NCI-H2107 (cell line): Measurements from ENCODE around the gene BNIP3.
"Not testable (repeated sequence)": the region's sequence is repeated elsewhere in the genome, so short reads cannot be mapped to it uniquely, and the experiment has no call there.

Experiments
- DNase-seq: peaks from one replicate; lab custom pipeline; 2025; lab: John Stamatoyannopoulos, UW

Gene BNIP3

DNA sequence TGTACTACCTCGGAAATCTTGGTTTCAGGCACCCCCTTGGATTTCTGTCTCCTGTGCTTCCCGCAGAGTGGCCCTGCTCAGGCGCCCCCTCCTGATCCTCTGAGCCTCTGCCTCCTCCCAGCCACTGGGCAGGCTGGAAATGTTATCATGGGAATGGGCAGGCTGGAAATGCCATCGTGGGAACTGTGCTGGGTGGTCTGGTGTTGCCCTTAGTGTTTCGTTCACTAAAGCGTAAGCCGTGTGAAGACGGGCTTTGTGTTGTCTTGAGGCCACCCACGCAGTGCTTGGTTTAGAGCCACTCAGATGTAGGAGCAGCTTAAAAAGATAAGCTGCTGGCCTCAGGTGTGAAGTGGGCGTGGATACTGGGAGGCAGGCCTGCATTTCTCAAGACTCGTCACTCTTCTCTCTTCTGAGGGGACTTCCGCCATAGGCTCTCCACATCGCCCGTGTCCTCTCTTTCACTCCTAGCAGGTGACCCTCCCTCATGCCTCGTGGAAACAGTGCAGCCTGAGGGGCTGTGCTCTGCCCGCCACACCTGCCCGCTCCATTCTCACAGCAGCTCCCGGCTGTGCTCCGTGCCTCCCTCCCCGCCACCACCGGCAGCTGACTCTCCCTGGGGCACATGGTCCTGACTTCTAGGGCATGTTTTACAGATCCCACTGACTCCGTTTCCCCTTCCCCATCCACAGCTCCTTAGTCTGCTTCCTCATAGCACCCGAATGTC, 52.4 kb downstream of the BNIP3 start:
- no peak for DNase-seq

DNA sequence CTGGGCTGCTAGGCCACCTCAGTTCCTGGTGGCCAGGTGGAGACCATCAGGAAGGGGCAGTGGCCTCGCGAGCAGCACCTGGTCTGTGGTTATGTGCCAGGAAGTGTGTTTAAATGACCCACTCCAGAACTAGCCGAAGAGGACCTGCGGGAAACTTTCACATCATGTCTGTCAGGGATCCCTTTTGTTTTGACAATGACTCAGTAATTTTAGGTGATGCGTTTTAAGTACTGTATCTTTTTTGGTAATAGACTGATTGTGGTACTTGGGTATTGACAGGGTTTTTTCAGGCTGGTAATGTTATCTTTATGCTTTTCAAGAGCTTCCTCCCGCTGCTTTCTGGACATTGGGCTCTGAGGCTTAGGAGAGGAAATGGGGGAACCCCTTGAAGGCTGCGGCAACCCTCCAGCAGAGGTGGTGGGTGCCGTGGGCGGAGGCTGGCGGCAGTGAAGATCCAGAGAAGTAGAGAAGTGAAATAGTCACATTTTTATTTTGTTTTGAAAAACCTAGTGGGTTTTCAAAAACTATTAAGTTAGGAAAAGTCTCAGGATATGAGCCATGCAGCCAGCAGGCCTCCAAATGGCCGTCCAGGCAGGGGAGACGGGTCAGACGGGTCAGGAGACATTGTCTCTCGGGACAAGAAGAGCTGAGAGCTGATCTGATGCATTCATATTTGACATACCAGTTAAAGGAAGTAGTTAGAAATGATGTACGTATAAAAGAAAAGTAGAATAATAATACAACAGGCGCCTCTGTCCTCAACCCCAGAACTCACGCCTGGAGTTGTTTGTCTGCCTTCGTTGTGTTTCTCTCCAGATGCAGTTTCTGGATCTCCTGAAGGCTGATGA, 53.3 kb downstream of the BNIP3 start:
- DNase-seq, result no peak

DNA sequence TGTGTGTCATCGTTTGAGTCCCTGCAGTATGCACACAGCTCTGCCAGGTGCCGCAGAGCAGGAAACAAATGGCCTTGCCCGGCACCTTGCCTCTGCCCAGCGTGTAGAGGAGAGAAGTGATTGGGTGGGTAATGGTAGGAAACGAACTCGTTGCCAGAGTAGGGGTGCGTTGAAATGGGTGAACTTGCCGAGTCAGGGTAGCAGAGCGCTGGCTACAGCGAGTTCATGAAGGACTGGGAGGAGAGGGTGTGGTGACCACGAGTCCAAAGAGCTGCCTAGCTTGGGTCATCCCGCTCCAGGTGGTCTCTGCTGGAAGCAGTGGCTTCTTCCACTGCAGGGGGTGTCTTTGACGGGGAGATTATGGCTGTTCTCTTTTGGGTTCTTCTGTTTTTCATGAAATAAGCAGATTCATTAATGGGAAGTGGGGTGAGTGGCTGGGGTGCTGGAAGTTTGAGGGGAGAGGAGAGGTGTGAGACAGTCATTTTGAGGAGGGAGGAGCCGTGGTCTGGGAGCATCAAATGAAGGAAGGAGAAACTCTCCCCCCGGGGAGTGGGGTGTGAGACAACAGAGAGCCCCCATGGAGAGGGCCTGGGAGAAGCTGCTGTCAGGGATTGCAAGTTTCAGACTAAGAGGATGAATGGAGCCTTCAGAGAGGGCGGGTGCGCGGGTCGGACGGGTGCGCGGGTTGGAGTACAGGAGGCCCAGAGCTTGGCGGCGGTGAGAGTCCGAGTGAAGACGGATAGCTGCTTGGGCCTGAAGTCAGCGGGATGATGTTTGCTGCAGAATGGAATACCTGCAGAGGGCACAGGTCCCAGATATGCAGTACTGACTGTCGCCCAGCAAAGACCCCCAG, 54.8 kb downstream of the BNIP3 start:
- DNase-seq, result no peak

DNA sequence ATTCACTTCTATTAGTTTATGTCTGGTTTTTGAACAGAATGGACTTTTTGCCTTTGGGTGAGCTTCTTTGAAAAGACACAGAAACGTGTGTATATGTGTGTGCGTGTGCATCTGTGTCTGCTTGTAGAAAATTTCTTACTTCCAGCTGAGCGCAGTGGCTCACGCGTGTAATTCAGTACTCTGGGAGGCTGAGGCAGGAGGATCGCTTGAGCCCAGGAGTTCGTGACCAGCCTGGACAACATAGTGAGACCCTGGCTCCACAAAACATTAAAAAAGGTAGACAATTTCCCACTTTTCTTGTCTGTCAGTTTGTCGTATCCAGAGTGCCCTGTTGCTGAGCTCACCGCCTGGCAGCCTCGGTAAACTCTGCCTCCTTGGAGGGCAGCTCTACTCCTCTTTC, 55.5 kb downstream of the BNIP3 start:
- no peak for DNase-seq

DNA sequence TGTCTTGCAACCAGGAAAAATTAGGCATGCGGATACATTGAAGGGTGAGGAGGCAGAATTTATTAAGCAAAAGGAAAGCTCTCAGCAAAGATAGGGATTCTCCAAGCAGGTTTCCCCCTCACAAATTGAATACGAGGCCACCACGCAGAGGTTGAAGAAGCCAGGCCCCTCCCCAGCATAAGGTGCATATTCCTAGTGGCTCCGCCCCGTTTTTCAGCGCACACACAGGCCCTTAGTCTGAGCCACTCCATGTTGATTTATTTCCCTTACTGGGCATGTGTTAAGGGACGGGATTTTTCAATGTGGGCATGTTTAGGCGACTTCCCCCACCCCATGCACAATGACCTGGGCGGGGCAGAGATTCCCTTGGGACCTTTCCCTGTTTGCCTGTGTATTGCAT, 56.0 kb downstream of the BNIP3 start:
- DNase-seq, result no peak

DNA sequence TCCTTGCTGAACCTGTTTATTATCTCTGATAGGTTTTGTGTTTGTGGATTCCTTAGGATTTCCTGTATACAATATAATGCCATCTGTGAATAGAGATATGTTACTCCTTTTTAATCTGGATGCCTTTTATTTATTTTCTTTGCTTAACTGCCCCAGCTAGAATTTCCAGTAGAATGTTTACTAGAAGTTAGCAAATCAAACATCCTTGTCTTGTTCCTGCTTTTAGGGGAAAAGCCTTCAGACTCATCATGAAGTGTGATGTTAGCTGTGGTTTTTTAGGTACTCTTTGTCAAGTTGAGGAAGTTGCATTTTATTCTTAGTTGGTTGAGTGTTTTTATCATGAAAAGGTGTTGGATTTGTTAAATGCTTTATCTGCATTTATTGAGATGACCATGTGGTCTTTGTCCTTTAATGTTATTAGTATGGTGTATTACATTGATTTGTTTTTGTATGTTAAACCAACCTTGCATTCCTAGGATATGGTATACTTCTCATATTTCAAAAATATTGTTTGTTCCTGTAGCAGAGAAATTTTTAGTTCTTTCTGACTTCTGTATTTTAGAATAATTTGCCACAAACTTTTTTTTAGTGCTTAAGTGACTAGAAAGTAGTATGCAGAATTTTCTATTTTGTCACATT, 56.6 kb downstream of the BNIP3 start:
- no peak for DNase-seq

DNA sequence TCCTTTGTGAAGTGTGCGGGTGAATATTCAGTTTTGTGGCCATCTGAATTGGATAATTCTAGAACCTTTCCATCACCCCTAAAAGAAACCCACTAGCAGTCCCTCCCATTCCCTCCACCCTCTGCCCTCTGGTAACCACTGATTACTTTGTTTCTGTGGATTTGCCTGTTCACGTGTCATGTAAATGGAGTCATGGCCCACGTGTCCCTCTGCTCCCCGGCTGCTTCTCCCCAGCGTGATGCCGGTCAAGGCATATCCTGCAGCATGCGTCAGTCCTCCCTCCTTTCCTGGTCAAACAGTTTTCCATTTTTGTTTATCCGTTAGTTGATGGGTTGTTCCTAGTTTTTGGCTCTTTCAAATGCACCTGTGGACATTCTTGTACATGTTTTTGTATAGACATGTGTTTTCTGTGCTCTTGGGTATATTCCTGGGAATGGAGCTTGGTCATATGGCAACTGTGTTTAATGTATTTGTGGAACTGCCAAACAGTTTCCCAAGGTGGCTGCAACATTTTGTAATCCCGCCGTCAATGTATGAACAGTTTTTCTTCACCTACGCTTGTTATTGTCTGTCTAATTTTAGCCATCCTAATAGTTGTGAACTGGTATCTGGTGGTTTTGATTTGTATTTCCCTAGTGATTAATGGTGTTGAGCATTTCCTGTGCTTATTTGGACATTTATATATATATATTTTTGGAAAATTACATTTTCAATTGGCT, 58.5 kb downstream of the BNIP3 start:
- no peak for DNase-seq

DNA sequence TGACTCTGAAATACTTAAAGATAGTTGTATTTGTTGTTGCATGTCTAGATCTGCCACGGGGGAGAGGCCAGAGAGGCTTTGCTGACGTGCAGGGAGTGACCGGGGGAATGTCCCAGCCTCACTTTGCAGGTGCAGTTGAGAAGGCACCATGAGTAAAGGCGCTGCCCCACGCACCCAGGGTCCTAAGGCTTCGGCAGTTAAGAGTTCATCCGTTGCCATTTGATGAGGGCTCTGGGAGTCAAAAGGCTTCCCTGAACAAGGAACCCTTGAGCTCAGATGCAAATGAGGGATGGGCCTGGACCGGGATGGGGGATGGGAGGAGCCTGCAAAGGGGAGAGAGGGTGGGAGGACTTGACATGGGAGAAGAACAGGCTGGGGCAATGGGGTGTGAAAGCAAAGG, 60.5 kb downstream of the BNIP3 start:
- DNase-seq, result no peak

DNA sequence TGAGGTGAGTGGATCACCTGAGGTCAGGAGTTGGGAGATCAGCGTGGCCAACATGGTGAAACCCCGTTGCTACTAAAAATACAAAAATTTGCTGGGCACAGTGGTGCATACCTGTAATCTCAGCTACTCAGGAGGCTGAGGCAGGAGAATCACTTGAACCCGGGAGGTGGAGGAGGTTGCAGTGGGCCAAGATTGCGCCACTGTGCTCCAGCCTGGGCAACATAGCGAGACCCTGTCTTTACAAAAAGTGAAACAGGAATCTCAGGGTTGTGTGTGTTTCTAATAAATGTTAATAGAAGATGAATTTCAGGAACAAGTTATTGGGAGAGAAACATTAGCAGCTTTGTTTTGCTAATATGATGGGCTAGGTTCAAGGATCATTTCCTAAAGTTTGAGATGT, 61.0 kb downstream of the BNIP3 start:
- DNase-seq, result no peak

DNA sequence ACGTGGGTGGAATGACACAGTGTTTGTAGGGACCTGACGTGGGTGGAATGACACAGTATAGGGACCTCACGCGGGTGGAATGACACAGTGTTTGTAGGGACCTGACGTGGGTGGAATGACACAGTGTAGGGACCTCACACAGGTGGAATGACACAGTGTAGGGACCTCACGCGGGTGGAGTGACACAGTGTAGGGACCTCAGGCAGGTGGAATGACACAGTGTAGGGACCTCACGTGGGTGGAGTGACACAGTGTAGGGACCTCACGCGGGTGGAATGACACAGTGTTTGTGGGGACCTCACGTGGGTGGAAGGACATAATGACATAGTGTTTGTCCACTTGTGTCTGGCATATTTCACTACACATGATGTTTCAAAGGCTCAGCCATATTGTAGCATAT, 61.6 kb downstream of the BNIP3 start:
- no peak for DNase-seq

DNA sequence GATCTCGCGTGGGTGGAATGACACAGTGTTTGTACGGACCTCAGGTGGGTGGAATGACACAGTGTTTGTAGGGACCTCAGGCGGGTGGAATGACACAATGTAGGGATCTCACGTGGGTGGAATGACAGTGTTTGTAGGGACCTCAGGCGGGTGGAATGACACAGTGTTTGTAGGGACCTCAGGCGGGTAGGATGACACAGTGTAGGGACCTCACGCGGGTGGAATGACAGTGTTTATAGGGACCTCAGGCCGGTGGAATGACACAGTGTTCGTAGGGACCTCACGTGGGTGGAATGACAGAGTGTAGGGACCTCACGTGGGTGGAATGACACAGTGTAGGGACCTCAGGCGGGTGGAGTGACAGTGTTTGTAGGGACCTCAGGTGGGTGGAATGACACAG, 62.3 kb downstream of the BNIP3 start:
- not testable (repeated sequence) for DNase-seq
